ENCODE measurements around the gene RSPH1. TPM values are rescaled to one million over a fixed set of nuclear protein-coding genes. Genes with fewer than 3 reads are reported as not detected.

RSPH1 gene
- total and polyA plus RNA-seq, 2 of the 8 experiments (the other 6 are each of a cell fraction or from before 2014, with no cell fraction given), result 0.24 TPM; not detected in 1

DNA sequence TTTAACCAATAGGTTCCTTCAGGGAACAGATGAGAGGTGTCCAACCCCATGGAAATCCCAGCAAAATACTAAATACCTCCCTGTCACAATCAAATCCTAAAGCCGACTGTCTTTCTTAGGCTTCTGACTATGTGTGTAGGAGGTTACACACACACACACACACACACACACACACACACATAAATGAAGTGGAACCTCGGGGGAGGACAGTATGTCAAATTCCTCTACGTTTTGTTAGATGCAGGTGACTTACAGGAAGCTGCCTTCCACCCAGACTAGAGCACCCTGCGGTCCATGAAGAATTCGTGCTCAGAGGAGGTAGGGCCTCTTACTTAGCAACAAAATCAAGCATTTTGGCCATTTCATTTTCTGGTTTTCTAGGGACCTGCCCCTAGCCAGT, 16.4 kb downstream of the RSPH1 start:
- Histone ChIP-seq H2BK20ac (ENCODE audit: low read length) (no peak overlapping the region), H3K9me3 (ENCODE audit: insufficient read depth in 2 of 2, low read depth in 1 of 2, low read length in 1 of 2) (no peaks in the 10 kb centered on the region), H4K8ac (ENCODE audit: extremely low read depth, insufficient read depth, low read length) (no peak overlapping the region), H2BK15ac (ENCODE audit: low read length) (no peak overlapping the region), H2BK5ac (ENCODE audit: low read depth, low read length) (no peak overlapping the region), H3K79me2 (ENCODE audit: control insufficient read depth in 1 of 2, insufficient read depth in 2 of 2, low read length in 2 of 2) (no peaks in the 10 kb centered on the region), H3K9ac (replicated peaks in 1 of 4; ENCODE audit: extremely low read depth in 1 of 4, low read depth in 3 of 4, low read length in 3 of 4) (no peak overlapping the region), H4K20me1 (replicated peaks in 1 of 2; ENCODE audit: control insufficient read depth in 1 of 2, insufficient read depth in 2 of 2, low read length in 2 of 2) (no peaks in the 10 kb centered on the region), H3K27ac (ENCODE audit: low read depth, low read length) (no peak overlapping the region), H3K27me3 (replicated peaks in 1 of 4; ENCODE audit: control insufficient read depth in 3 of 4, extremely low read depth in 1 of 4, insufficient read depth in 3 of 4, low read length in 3 of 4) (no peaks in the 10 kb centered on the region), H3K4me1 (replicated peaks in 1 of 4; ENCODE audit: control insufficient read depth in 3 of 4, insufficient read depth in 4 of 4, low read length in 3 of 4) (no peaks in the 10 kb centered on the region), H3K18ac (ENCODE audit: extremely low read depth, low read length) (no peak overlapping the region), H3K4me2 (ENCODE audit: insufficient read depth in 1 of 2, low read depth in 2 of 2, low read length in 2 of 2) (no peak overlapping the region), H3K36me3 (ENCODE audit: control insufficient read depth in 2 of 4, insufficient read depth in 4 of 4, low read length in 3 of 4) (no peaks in the 10 kb centered on the region), H2BK12ac (ENCODE audit: low read depth, low read length) (no peak overlapping the region), H2BK120ac (replicated peaks; ENCODE audit: low read depth, low read length) (no peak overlapping the region), H2AK5ac (ENCODE audit: low read depth, low read length) (no peak overlapping the region), H4K5ac (ENCODE audit: insufficient read length, low read depth, low read length) (no peak overlapping the region), H3K79me1 (ENCODE audit: low read depth, low read length) (no peaks in the 10 kb centered on the region), H3K23ac (ENCODE audit: insufficient read length) (no peak overlapping the region), H3K4me3 (ENCODE audit: extremely low read depth in 1 of 4, insufficient read depth in 2 of 4, low read depth in 3 of 4, low read length in 4 of 4) (no peak overlapping the region), H3K4ac (replicated peaks; ENCODE audit: insufficient read length, low read depth, low read length) (no peak overlapping the region), H4K91ac (replicated peaks; ENCODE audit: insufficient read length, low read length) (no peak overlapping the region), H2AFZ (ENCODE audit: low read length) (no peak overlapping the region), H3K23me2 (ENCODE audit: low read depth, low read length) (no peaks in the 10 kb centered on the region; the same call in 1 of the 2 replicates), H3K56ac (replicated peaks; ENCODE audit: insufficient read length, low read depth, low read length) (no peak overlapping the region), H3K14ac (ENCODE audit: insufficient read length) (no peak overlapping the region)
- ChIA-PET CTCF (ENCODE audit: partially characterized antibody) (interaction anchor here (0.9 kb wide), 1 partner anchor 29 kb away, joined by 3 read pairs; no protein-coding TSS in a partner anchor), POLR2A (ENCODE audit: partially characterized antibody) (no interaction called here)
- 72% methylated on average over 5 of the region's 5 CpGs; no CpG with 5 or more reads in 1 of the 2 experiments for WGBS, 2 experiments (ENCODE audit: extremely low coverage in 1 of 2, insufficient coverage in 1 of 2, insufficient read length in 1 of 2, insufficient replicate concordance in 2 of 2, low coverage in 1 of 2, low lambda C conversion rate in 2 of 2, missing lambda C conversion rate in 1 of 2)
- FAIRE-seq, result no peak
- no peak for DNase-seq (ENCODE audit: low read depth in 1 of 2, low spot score in 2 of 2)
- no peak for TF ChIP-seq RFX5 (IDR thresholded peaks at IDR 0.05; ENCODE audit: borderline replicate concordance, low read depth, low read length)
- TF ChIP-seq SP2 (IDR thresholded peaks at IDR 0.05; ENCODE audit: low read length), result no peak
- TF ChIP-seq SUZ12 (IDR thresholded peaks at IDR 0.05; ENCODE audit: low read length), result no peak
- no peak for TF ChIP-seq JUND (IDR thresholded peaks at IDR 0.05; ENCODE audit: low read length)
- no peak for TF ChIP-seq JUN (IDR thresholded peaks at IDR 0.05; ENCODE audit: low read depth, low read length)
- no peak for TF ChIP-seq BRCA1 (IDR thresholded peaks at IDR 0.05; ENCODE audit: low read depth, low read length)
- no peak for TF ChIP-seq SAP30 (IDR thresholded peaks at IDR 0.05; ENCODE audit: insufficient read depth, insufficient replicate concordance, low read length)
- no peak for TF ChIP-seq SP1 (IDR thresholded peaks at IDR 0.05; ENCODE audit: low read depth, low read length)
- TF ChIP-seq RBBP5 (IDR thresholded peaks at IDR 0.05; ENCODE audit: borderline replicate concordance, low read depth, low read length), result no peak
- no peak for TF ChIP-seq SP4 (IDR thresholded peaks at IDR 0.05; ENCODE audit: low read length)

Measured in H1 (cell line).